HG03045 (cell line): ENCODE results near the gene RBP3.
"Not testable (repeated sequence)": the region's sequence is repeated elsewhere in the genome, so short reads cannot be mapped to it uniquely, and the experiment has no call there.

Experiments
- ATAC-seq: cut with Tn5 transposase; IDR thresholded peaks from one replicate; pipeline ENCODE4 v1.9.1; 2021; ENCODE audit warnings: mild to moderate bottlenecking, moderate library complexity; ENCODE audit not compliant: unreplicated experiment

RBP3 gene

DNA sequence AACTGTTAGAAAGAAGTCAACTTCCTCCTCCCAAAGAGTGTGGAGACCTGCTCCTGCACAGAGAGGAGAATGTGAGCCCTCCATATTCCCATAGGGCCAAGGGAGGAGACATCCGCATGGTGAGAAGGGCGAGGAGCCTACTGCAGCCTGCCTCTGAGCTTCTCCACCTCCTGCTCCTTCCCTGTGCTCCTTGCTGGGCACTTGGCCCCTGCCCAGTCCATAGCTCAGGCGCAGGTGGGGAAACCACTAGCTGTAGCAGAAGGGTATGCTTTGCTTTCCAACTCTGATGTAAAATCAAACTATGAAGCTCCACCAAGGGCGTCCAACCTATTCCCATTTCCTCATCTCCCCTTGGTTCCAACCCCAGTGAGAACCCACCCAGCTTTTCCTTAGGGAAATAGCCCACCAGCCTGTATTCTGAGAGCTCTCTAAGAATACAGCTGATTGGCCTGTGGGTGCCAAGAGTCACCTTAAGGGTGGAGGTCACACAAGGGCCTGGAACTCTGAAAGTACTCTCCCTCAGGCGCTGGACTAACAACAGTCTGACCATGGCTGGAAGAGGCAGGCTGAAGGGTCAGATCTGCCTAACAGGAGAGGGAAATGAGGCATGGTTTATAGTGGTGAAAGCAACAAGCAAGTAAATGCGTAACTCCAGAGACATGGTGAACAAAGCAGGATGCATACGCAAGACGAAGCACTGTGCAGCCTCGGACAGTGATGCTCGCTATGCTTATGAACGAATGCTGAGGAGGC is 22.0 kb downstream of the RBP3 start:
- ATAC-seq = no peak

DNA sequence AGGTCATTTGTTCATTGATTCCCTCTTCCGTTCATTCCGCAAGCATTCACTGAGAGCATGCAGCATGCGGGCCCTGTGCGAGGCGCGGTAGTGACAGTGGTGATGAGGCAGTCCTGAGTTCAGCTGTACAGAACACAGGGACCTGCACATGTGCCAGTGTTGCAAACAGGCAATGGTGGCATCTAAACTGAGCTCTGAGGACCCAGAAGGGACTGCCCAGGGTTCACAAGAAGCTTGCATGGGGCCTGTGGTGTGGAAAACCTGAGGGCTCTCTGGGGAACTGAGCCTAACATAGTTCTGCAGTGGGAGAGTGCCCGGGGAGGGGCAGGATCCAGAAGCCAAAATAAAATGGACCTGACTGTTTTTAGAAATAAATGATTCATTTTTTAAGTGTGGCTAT is 22.7 kb downstream of the RBP3 start:
- no peak for ATAC-seq

DNA sequence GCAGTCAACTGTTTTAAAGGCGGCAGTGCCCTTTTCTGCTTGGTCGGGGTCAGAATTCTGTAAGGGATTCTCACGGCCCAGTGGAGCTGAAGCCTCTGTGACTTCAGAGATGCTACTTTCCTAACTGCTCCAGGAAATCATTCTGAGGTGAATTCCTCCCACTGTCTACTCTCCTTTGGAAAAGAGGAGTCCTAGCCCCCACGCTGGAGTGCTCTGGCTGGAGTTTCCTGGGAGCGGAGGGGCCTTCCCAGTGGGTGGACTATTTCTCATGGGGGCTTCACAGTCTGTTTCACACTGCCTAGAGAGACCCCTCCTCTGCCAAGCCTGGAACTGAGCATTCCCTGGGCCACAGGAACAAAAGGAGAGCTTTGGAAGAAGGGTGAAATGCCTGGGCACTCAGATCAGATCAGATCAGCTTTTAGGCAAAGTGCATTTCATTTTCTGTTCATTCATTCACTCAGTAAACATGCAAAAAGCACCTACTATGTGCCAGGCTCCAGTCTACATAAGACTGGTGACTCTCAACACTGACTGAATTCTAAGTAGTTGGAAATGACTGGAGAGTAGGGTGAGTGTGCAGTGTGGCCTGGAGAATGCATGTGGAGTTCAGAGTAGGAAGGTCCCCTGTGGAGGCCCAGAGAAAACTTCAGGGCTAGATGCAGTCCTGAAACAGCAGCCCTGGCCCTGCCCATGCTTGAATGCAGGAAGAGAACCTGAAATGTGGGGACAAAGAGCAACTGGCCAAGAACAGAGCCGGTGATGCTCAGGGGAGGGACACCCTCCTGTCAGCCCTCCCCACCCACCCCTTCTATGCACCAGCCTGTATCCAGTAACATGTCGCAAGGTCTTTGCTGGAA is 23.7 kb downstream of the RBP3 start:
- no peak for ATAC-seq

DNA sequence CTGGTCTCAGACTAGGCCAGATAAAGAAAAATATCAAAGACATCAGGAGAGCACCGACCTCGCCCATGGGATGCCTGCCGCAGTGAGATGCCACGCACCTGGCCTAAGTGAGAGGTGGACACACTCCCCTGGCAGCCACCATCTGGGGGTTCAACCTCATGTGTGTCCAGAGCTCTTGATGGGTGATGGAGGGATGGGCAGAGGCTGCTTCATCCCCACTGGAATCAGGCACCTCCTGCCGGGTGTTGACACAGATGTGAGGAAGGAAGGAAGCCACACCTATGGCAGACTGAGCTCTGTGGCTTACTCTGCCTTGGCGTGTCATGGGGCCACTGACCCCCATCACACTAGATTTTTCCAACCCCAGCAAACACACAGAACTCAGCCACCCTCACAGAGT is 24.6 kb downstream of the RBP3 start:
- no peak for ATAC-seq

DNA sequence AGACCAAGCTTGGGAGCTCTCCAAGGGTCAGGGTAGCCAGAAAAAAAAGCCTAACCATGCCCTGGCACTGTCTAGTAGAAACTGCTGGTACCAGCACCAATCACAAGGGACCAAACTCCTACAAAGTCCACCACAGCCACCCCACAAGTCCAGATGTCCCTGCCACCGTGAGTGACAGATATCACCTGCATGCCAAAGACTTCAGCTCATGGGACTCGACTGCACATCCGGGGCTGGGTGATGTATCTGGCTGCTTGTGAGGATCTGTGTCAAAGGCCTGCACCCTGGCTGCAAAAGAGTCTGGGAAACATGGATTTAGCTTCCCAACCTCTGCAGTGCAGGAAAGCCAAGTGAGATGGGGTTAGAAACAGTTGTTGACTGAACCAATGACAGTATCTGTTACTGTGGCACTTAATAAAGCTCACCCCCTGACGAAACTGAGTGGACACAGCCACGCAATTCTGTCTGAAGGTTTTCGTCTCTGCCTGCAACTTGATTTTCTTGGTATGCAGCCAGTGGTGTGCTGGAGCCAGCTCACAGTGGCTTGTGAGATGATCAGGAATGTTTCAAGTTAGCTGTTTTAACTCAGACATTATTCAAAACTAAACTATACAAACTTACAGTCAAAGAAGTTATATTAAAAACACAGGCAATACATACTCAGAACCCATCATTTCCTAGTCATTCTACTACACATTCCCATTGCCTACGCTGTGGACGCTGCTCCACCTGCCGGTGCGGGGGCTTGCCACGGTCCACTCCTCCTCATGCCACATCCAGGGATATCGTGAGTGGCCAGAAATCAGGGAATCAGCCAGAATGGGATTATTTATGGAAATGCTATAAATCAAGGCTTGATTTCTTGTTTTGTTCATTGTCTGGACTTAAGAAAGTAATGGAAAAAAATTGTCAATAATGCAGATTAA is 26.7 kb downstream of the RBP3 start:
- no peak for ATAC-seq

DNA sequence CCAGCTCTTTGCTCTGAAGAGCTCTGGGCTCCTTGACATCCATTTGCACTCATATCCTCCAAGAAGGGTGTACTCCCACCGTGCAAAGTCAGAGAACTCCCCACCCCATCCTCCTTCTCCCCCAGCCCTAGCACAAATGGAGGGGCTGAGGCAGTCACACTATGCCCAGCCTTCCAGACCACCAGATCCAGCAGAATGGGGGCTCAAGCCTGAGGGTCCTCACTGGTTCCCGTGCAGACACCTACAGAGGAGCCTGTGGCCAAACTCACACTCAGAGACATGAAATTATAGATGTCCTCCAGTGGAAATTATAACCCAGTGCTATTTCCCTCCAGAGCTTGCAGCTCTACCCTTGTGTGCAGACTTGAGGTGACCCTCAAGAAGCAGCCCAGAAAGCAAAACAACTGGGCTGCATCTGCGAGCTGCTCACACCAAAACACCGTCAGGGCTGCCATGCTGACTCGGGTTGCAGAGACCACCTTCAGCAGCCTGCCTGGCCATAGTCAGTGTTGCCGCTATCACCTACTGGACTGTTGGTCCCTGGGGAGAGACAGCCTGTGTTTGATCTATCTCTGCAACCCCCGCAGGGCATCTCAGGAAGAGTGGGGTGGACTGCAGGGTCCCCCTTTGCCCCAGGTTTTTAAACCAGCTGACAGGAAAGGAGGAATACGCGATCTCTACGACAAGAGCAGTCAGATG is 28.5 kb downstream of the RBP3 start:
- ATAC-seq = no peak

DNA sequence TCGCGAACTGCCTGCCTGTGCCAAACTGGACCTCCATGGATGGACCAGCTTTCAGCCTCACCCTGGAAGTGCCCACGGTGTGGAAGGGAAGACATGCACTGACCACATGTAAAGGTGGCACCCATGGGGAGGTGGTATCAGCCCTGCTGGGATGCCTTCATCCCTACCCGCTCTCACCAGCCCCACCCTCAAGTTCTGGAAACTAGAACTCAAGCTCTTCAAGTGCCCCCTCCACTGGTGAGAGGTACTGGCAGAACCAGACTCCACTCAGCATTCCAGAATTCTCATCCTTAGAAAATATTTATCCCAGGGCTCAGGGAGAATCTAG is 30.0 kb downstream of the RBP3 start:
- no peak for ATAC-seq

DNA sequence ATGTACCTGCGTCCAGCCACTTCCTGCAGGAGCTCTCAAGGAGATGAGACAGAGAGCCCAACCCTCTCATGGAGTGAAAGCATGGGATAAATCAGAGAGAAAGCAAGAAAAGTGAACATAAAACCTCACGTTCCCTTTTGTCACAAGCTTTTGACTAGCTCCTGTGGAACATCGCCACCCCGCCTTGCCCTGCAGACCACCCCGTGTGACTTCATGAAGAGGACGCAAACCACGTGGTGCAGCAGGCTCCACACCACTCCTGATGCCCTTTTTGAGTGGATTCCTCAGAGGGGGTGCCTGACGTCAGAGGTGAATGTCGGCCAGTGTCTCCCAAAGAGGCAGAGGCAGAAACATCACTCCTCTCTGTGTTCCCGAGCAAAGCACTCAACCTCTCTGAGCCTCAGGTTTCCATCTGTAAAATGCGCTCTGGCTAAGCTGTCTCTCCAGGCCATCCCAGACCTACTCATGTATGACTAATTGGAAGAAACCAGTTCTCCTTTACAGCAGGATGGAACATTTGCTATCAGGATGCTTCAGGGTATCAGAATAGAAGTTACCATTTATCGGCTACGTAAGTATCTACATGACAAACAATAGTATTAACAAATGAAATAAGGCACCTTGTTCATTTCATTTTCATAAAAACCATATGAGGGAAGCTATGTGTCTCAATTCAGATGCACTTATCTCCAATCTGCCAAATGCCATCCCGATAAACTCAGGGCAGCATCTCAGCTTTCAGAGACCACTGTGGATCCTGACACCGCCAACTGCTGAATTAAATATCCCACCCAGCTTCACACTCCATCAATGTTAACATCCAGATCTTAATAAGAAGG is 30.7 kb downstream of the RBP3 start:
- ATAC-seq = no peak

DNA sequence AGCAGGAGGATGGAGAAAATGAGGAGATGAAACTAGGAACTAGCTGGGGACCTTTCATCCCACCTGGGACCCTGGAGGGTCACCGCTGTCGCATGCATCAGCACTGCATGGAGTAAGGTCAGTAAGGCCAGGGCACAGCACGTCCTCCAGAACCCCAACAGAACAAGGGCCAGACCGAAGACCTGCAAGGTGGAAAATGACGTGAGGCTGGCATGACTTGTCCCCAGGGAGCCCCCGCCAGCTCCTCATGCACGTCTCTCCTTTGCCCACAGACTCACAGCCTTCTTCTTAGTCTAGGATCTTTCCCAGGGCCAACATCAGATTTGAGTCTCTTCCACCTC is 31.3 kb downstream of the RBP3 start:
- ATAC-seq = no peak

DNA sequence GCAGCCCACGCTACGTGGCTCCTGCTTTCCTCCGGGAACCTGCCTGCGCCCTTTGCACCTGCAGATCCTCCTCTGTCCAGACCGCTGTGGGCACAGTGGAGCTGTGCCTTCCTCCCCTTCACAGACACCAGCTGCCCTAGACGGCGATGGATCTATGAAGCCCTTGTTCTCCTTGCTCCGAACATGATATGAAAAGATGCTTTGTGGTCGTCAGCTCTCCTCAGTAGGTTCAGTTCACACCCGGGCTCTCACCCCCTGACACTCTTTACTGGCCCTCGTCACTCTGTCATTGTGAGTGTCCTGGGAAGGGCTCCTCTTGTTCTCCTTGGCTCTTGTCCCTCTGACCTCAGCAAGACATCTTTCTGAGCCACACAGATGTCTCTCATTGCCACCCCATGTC is 31.7 kb downstream of the RBP3 start:
- ATAC-seq = no peak

DNA sequence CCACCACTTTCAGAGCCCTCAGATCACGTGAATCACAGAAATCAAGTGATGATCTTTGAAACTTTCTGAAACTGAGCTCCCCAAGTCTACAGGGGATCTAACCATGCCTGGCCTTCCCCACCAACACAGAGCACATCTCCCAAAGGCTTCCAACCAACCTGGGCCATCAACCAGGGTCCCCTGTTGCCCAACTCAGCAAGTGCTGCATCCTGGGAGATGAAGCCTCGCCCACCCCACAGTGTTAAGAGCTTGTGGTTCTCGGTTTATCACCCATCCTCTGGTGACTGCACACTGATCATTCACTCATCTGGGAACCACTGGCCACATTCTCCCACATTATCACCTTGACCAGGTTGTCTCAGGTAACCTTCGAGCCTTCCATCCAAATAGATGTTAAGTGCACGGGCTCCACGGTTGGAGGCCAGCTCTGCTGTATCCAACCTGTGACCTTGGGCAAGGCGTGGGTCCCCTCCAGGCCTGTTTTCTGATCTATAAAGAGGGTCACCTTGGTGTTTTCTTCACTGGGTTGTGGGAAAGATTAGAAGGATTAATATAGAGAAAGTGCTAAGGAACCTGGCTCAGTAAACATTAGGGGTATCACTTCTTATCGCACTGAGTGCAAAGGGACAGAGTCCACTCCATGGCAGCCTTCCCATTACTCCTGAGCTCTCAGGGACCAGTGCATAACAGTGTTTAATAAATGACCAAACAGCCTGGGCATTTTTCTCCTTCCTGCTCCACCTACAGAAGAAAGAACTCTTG is 32.4 kb downstream of the RBP3 start:
- no peak for ATAC-seq

DNA sequence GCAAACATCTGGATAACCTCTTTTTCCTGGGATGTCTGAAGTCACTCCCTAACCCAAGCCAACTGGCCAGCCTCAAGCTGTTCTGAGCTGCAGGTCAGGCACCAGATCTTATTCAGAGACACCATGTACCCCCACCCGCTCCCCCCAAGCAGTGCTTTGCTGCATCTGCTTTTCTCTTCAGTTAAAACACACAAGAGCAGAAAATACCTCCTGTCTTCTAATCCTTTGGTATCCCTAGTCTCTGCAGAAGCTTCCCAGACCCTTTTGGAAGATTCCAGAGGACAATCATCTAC is 32.9 kb downstream of the RBP3 start:
- no peak for ATAC-seq

DNA sequence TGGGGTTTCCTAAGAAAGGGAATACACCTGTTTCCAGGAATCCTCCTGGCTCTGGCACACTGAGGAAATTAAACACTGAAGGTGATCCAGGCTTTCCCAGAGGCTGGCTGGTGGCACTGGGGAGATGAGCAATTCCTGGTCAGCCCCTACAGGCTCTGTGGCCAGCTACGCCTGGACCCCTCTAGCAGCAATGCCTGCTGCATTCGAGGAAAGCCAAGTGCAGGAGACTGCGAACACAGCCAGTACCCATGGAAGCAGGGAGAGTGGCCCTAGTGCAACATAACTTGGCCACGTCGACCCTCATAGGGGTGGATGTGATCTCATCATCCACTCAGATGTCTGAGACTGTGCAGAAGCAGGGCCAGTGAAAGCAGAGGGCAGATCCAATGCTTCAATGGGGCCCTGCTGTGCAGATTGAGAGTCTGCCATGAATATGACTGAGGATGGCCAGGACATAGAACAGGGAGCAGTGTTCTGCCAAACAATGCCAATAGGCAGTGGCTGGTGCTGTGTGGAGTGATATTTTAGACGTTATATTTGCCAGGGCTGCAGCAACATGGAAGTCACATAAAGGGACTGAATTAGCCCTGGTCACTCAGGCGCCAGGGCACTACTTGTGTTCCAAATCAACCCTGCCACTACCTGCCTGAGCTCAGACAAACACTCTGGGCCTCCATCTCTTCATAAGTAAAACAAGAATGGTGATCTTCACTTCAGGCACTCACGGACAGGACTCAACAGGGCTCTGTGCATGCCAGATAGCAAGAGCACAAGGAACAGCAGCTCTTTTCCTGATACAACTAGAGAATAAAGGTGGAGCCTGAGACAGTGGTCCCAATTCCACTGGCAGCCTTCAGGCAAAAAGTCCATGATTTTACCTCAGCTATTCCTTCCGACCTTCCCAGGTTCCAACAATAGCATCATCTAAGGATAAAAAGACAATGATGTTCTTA is 33.5 kb downstream of the RBP3 start:
- no peak for ATAC-seq

DNA sequence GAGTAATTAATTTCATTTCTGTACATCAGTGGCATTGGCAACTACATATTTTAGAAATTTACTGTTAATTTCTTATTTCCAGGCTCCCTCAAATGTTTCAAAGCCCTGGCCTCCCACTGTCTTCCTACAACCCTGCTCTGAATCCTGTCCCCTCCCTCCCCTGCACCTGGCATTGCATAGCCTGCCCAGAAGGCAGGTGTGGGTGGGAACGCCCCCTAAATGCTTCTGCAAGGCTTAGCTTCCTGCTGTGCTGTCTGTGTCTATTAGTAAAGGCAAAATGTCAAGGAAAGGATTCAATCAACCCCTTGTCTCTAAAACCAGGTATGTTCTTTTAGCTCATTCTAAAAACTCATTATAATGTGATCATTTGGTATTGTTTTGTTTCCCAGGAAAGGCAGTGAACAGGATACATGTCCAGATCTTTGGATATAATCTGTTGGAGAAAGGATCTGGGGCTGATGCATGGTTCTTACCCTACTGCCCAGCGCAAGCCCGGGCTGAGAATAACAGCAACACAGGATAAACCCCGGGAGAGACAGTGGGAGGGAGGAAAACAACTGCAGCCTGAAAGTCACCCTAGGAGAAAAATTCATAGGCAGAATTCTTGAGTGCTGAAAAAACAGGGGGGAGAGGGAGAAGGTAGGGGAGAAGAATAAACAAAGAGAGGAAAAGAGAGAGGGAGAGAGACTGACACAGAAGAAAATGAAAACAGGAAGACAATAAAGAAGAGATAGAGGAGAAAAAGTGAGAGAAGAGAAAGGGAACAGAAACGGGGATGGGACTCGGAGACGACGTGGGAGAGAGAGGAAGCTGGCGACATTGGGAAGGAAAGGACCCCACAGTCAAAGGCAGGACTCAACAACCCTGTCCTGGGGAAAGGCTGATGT is 35.3 kb downstream of the RBP3 start:
- no peak for ATAC-seq

DNA sequence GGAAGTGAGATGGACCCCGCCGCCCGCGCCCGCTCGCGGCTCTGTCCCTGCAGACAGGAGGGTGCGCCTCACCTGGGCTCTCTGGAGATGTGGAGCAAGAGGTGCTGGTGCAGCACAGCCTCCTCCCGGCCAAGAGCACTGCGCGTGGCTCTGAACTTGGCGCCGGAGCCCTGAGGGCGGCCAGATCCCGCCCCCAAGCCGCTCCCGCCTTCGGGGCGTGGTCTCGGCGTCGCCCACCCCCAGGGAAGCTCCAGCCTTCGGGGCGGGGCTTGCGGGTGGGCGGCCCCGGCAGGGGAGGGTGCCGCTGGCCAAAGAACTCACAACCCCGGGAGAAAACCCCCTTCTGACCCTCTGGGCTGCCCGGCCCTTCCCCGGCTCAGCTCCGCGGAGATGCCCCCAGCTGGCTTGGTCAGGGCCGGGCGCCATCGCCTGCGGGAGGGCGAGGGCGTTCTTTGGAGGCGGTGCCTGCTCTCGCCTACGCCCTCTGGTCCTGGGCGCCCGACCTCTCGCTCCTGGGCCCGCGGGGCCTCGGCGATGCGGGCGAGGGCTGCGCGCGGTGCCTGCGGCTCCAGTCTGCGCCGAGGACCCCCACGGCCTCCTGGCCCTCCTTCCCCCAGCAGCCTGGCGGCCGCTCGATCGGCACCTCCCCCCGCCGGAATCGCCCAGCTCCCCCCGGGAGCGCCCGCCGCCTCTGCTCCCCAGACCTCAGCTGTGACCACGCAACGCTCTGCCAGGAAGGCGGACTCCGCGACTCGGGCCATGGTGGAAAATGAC is 36.2 kb downstream of the RBP3 start, which contains the start of gene ZNF488:
Gene ZNF488, minus strand, starts transcription at position 146 of the 774 bp plus-strand sequence. CDS start 15,464 bp downstream, outside the sequence.
- peak; percentile 93 for ATAC-seq

DNA sequence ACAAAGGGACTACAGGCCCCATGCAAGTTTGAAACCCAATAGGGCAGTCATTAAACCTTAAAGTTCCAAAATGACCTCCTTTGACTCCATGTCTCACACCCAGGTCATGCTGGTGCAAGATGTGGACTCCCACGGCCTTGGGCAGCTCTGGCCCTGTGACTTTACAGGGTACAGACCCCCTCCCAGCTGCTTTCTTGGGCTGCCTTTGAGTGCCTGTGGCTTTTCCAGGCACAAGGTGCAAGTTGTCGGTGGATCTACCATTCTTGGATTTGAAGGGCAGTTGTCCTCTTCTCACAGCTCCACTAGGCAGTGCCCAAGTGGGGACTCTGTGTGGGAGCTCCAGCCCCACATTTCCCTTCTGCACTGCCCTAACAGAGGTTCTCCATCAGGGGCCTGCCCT is 37.9 kb downstream of the RBP3 start:
- ATAC-seq = not testable (repeated sequence)
